Measurements from ENCODE around the gene NAALADL2. TPM values are rescaled to one million over a fixed set of nuclear protein-coding genes. Genes with fewer than 3 reads are reported as not detected.
"Not testable (repeated sequence)": the region's sequence is repeated elsewhere in the genome, so short reads cannot be mapped to it uniquely, and the experiment has no call there.

NAALADL2 gene
- total RNA-seq, 1 experiment from 2014 or later: 2.7 TPM

DNA sequence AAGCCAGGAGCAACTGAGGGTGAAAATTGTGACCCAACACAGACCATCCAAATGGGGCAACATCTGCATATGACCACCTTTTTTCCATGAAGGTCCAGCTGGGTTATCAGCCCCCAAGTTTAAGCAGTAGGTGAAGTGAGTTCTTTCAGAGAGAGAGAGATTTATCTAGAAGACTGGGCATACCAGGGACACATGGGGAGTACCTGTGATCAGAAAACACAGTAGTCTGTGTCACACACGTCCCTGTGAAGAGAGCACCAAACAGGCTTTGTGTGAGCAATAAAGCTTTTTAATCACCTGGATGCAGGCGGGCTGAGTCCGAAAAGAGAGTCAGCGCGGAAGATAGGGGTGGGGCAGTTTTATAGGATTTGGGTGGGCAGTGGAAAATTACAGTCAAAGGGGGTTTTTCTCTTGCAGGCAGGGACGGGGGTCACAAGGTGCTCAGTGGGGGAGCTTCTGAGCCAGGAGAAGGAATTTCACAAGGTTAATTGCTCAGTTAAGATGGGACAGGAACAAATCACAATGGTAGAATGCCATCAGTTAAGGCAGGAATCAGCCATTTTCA is 966.0 kb downstream of the NAALADL2 start:
- in situ Hi-C loops (cut with HindIII; ENCODE audit: low pct_unique_long_range_greater_than_20kb, low sequenced_read_pairs); H3K36me3 ChIP-seq (ENCODE audit: control insufficient read depth, insufficient read depth, low read length); BruUV-seq (replicated peaks); DNase-seq (ENCODE audit: low read depth, low spot score); ATAC-seq; H3K27me3 ChIP-seq (ENCODE audit: control insufficient read depth, insufficient read depth, low read length); CTCF ChIA-PET; intact Hi-C loops (cut with micrococcal nuclease; ENCODE audit: unreplicated experiment); POLR2A ChIA-PET; H3K4me3 ChIP-seq (ENCODE audit: low read depth in 2 of 2, low read length in 2 of 2); H3K9me3 ChIP-seq (ENCODE audit: control insufficient read depth, insufficient read depth, low read depth, low read length); H3K27ac ChIP-seq (ENCODE audit: low read length); H3K4me1 ChIP-seq (ENCODE audit: control insufficient read depth, insufficient read depth, low read length): not testable (repeated sequence)

- in situ Hi-C loops (cut with HindIII; ENCODE audit: low pct_unique_long_range_greater_than_20kb, low sequenced_read_pairs) (no loop called here), intact Hi-C loops (cut with micrococcal nuclease; ENCODE audit: unreplicated experiment) (no loop called here)
- Histone ChIP-seq H3K4me3 (ENCODE audit: low read depth in 2 of 2, low read length in 2 of 2) (no peak overlapping the region), H3K27ac (ENCODE audit: low read length) (no peak overlapping the region), H3K9me3 (ENCODE audit: control insufficient read depth, insufficient read depth, low read depth, low read length) (no peaks in the 10 kb centered on the region; the same call in 1 of the 2 replicates), H3K4me1 (ENCODE audit: control insufficient read depth, insufficient read depth, low read length) (no peaks in the 10 kb centered on the region), H3K27me3 (ENCODE audit: control insufficient read depth, insufficient read depth, low read length) (no peaks in the 10 kb centered on the region), H3K36me3 (ENCODE audit: control insufficient read depth, insufficient read depth, low read length) (no peaks in the 10 kb centered on the region)
- BruUV-seq (replicated peaks): no TSS peak
- no peak for DNase-seq (ENCODE audit: low read depth, low spot score)
- CTCF ChIA-PET: no interaction called here
- POLR2A ChIA-PET: no interaction called here
- no peak for TF ChIP-seq REST (IDR thresholded peaks at IDR 0.05; ENCODE audit: insufficient read depth in 1 of 2, low read depth in 2 of 2, low read length in 1 of 2)
- no peak for TF ChIP-seq CTCF (IDR thresholded peaks at IDR 0.05)
- TF ChIP-seq SIN3A (IDR thresholded peaks at IDR 0.05; ENCODE audit: borderline replicate concordance, insufficient read depth, low read depth, low read length): no peak
- no peak for TF ChIP-seq TCF7L2 (IDR thresholded peaks at IDR 0.05; ENCODE audit: low read depth, low read length)
- TF ChIP-seq POLR2AphosphoS5 (IDR thresholded peaks at IDR 0.05; ENCODE audit: low read depth, low read length): no peak
- ATAC-seq: no peak
Measured at GRCh38 chr3:175826759-175827158, 967.6 kb downstream of the NAALADL2 start.

DNA sequence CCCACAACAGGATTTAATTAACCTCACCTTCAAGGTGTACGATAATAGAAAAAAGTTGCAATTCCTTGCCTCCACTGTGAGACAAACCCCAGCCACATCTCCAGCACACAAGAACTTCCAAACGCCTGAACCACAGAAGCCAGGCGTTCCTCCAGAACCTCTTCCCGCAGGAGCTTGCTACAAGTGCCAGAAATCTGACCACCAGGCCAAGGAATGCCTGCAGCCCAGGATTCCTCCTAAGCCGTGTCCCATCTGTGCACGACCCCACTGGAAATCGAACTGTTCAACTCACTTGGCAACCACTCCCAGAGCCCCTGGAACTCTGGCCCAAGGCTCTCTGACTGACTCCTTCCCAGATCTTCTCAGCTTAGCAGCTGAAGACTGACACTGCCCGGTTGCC is 970.7 kb downstream of the NAALADL2 start:
- H3K27me3 ChIP-seq (ENCODE audit: control insufficient read depth, insufficient read depth, low read length); in situ Hi-C loops (cut with HindIII; ENCODE audit: low pct_unique_long_range_greater_than_20kb, low sequenced_read_pairs); H3K4me1 ChIP-seq (ENCODE audit: control insufficient read depth, insufficient read depth, low read length); DNase-seq (ENCODE audit: low read depth, low spot score); H3K36me3 ChIP-seq (ENCODE audit: control insufficient read depth, insufficient read depth, low read length); ATAC-seq; H3K27ac ChIP-seq (ENCODE audit: low read length); CTCF ChIA-PET; POLR2A ChIA-PET; H3K4me3 ChIP-seq (ENCODE audit: low read depth in 2 of 2, low read length in 2 of 2); H3K9me3 ChIP-seq (ENCODE audit: control insufficient read depth, insufficient read depth, low read depth, low read length); intact Hi-C loops (cut with micrococcal nuclease; ENCODE audit: unreplicated experiment); BruUV-seq (replicated peaks): not testable (repeated sequence)

GRCh38 chr3:175835763-175836162 is 976.6 kb downstream of the NAALADL2 start:
- intact Hi-C loops (cut with micrococcal nuclease; ENCODE audit: unreplicated experiment); CTCF ChIA-PET; BruUV-seq (replicated peaks): not testable (repeated sequence)

More at GRCh38 chr3:175835763-175836162, 976.6 kb downstream of the NAALADL2 start:
- H3K27me3 ChIP-seq (ENCODE audit: control insufficient read depth, insufficient read depth, low read length); H3K4me3 ChIP-seq (ENCODE audit: low read depth in 2 of 2, low read length in 2 of 2); ATAC-seq; POLR2A ChIA-PET; H3K4me1 ChIP-seq (ENCODE audit: control insufficient read depth, insufficient read depth, low read length); H3K27ac ChIP-seq (ENCODE audit: low read length); in situ Hi-C loops (cut with HindIII; ENCODE audit: low pct_unique_long_range_greater_than_20kb, low sequenced_read_pairs); H3K36me3 ChIP-seq (ENCODE audit: control insufficient read depth, insufficient read depth, low read length); H3K9me3 ChIP-seq (ENCODE audit: control insufficient read depth, insufficient read depth, low read depth, low read length); DNase-seq (ENCODE audit: low read depth, low spot score): not testable (repeated sequence)
